Measurements from ENCODE around the gene RERG.
"Not testable (repeated sequence)": the region's sequence is repeated elsewhere in the genome, so short reads cannot be mapped to it uniquely, and the experiment has no call there.

The RERG gene

DNA sequence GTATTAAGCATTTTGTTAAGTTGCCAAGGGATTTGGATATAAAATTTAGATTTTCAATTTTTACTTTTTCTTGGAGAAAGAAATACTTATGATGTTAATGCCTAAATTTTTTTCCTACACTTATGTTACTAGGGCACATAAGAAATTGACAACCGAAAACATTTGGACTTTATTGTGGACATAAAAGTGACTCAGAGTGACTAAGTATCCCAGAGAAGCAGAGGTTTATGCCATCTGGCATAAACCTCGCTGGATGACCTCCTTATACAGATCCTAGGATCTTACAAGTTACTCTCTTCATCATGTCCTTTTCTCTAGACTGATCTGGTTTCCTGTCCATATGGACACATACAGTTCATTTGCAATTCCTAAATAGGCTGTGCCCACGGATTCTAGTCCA lies 89.8 kb downstream of the RERG start:
- DNase-seq = no peak

DNA sequence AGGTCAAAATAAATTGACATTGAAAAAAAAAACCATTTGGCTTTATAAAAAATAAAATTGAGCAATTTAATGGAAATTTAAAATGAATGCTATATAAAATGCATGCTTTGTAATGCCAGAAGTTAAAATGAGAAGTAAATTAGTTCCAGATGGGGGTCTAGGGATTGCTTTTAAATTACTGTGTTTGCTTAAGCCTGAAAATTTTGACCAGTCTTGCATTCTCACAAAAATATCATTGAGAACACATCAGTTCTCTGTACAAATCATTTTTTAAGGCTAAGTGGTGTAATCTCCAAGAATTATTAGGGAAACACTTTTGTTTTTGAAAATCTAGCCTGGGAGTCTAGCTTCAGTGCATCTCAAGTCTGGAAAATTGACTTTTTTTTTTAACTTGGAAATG lies 90.7 kb downstream of the RERG start:
- DNase-seq = no peak

DNA sequence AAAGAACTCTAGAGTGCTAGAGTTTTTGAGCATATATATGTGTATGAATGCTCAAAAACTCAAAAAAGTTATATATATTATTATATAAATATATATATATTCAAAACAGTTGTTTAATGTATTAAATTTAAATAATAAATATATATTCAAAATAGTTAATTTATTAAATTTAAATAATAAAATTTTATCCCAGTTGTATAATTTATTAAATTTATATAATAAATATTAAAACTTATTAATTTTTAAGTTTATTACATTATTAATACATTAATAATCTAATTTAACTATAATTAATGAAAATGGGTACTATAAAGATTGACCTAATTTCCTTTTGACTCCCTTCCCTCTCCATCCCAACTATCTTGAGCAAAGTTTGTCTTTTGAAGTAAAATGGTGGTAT lies 97.8 kb downstream of the RERG start:
- no peak for DNase-seq

DNA sequence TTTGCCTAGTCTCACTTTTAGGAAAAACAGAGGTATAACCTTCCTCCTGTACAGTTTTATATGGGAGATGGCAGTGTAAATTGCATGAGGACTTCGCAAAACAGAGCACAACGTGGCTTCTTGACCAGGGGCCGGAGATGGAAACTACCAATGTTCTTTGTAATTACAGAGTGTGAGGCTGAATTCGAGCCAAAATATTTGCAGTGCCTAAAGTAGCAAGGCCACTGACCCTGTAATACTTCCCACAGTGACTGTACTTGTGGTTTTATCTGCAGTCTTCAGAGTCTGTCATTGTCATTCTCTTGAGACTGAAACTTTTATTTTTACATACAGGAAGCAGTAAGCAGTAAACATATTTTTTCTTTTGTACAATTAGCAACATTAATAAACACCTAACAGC lies 98.9 kb downstream of the RERG start:
- DNase-seq = no peak

DNA sequence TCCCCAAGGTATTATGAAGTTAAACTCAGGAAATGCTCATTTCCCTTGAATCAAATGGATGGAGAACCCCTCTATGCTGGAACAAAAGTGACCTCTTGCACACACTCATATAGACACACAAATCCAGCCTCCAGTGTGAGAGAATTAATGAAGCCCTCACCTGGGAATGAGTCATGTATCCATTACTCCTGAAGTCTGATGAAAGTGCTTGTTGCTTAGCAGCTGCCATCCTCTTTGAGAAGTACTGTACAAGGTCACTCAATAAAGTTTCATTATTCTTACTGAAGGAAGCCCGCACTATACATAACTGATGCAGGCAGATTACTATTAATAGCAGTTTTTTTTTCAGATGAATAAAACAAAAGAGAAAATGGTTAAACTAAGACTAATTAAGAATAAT lies 102.3 kb downstream of the RERG start:
- no peak for DNase-seq

DNA sequence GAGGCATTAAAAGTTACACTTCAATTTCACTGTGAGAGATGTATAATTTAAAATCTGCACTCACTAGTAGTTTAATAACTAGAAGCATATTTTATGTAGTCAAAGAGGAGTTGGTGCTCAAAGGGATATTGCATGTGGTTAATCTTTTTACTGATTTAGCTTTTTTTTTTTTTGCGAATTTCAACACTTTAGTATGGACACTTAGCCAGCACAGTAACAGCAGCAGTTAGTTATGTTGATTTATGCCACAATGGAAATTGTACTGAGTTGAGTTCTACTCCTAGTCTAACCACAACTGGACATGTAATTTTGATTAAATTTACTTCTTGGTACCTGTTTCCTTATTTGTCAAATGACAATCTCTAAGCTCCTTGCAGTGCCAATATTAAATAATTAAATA lies 104.2 kb downstream of the RERG start:
- no peak for DNase-seq

DNA sequence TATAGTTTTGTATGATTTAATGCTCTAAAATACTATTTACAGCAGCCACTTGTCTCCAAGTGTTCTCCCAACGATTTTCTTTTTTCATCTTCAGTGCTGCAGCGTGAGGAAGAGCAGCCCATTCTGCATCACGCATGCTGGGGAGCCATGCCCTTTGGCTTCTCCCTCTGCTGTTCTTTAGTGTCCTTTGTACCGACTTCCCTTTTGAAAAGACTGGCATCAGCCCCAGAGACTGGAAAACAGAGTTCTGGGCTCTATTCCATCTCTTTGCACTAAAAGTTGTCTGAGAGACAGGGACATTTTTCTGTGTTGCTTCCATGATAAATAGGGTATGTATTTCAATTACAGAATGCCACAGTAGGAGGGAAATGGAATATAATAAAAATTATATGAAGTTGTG lies 105.1 kb downstream of the RERG start:
- DNase-seq = no peak

DNA sequence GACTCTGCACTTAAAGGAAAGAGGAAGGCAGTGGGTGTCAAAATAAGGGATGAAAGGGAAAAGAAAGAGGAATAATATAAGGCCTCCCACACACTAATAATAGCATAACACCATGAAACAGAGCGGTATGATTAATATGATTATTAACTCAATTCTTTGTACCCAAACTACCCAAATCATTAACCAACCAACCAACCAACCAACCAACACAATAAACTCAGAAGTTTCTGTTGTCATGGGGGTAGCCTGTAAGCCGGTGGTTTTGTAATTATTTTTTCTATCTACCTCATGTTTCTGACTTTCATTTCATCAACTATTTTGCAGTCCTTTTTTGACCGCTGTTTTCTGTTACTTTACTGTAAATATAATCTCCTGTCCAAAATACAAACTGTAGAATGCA lies 105.8 kb downstream of the RERG start:
- DNase-seq = no peak

DNA sequence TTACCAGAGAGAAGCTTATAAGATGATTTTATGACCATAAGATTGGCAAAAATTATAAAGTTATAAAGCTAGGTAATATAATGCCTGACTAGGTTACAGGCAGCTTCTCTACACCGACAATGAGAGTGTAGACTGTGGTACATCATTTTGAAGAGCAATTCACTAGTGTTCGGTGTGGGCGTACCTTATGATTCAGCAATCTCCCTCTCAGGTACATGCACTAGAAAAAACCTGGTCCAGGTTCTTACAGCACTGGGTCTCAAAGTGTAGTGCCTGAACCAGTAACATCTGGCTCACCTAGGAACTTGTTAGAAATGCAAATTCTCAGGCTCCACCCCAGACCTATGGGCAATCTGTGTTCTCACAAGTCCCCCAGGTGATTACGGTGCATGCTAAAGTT lies 106.7 kb downstream of the RERG start:
- DNase-seq = no peak

DNA sequence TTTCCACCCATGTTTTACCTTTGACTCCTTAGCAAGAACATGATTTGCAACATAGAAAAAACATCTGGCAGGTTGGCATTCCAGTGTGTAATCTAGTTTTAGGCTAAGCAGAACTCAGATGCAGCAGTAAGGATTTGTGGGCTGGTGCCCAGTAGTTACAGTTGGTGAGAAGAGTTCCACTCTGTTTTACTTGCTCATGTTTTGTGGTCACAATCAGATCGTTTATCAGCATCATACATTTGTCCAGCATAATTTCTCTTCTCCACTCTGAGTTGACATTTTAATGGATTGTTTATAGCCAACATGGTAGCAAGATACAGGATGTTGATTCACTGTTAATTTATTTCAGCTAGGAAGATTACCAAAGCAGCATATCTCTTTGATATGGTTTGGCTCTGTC lies 128.4 kb downstream of the RERG start:
- DNase-seq = no peak

DNA sequence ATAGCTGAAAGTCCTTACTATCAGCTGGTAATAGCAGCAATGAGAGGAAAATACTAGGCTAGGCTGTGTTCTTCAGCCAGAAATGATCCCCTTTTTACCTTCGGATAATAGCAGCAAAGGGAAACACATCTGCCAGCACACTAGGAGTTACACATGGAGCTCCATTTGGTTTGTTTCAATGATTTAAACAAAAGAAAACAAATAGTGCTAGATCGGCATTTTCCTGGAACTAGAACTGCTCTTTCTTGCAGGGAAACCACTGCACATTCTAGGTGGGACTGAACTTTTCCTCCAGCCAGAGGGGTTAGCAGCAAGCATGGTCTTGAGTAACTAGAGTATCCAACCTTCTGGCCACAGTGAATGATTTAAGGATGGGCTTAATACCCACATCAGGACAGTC lies 130.8 kb downstream of the RERG start:
- DNase-seq = no peak

DNA sequence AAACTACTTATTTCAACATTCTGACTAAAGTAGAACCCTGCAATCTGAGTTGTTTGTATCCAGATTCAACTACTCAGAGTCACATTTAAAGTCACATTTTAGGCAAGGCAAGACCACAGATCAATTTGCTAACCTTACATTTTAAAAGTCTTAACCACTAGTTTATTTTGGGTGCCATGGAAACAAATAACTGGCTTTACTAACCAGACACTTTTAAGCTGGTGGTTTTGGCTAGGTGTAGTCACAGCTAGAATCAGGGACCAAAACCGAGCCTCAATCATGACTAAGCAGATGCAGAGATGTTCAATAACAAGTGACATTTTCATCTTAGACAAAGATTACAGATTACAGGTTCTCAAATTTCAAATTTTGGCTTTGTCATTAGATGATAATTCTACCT lies 133.1 kb downstream of the RERG start:
- DNase-seq = no peak

DNA sequence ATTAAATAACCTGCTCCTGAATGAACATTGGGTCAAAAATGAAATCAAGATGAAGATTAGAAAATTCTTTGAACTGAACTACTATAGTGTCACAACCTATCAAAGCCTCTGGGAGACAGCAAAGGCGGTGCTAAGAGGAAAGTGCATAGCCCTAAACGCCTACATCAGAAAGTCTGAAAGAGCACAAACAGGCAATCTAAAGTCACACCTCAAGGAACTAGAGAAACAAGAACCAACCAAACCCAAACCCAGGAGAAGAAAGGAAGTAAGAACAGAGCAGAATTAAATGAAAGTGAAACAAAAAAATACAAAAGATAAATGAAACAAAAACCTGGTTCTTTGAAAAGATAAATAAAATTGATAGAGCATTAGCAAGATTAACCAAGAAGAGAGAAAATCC lies 143.5 kb downstream of the RERG start:
- DNase-seq = not testable (repeated sequence)

DNA sequence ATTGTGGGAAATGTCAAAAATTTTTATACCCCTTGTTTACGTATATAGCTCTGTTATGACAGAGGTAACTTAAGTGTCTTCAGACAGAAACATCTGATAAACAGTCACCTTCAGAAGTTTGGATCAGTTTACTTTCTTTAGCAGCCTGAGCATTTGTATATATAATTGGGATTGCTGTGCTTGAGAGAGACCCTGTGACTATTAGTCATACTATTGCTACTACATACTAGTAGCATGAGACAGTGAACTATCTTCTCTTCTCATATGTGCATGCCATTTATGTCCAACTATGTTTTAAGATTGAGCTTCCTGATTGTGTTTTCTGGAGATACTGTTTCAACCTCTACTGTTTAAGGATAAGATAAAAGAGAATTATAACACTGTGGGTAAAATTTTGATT lies 146.9 kb downstream of the RERG start:
- no peak for DNase-seq

DNA sequence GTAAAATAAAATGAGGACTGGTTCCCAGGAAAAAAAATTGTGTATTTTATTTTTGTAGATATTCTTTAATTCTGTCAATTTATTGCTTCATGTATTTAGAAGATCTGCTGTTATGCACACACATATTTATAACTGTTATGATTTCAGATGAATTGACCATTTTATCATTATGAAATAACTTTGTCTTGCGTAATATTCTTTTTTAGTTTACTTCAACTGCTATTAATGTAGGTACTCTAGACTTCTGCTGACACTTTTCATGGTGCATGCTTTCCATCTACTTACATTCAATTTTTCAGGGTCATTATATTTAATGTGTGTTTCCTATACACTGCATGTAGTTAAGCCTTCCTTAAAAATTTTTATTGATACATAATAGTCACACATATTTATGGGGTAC lies 162.1 kb downstream of the RERG start:
- DNase-seq = no peak
